Stomach (tissue), 9 donors: ENCODE measurements around the gene SI. TPM values are rescaled to one million over a fixed set of nuclear protein-coding genes. Genes with fewer than 3 reads are reported as not detected.
"Not testable (repeated sequence)": the region's sequence is repeated elsewhere in the genome, so short reads cannot be mapped to it uniquely, and the experiment has no call there.

ENCODE experiments used
- DNase-seq, 2 donors: peaks; one replicate each; pipeline versions ENCODE4 v3.0.0 to v3.0.0-alpha.2; 2013 to 2019
- H3K27ac ChIP-seq, 5 donors: fragments of 200-600 bp in 4 of 5; sonication (generic) in 4 of 5; one replicate each; pipeline ENCODE4 v1.5.1; 2013 to 2019; ENCODE audit warnings: mild to moderate bottlenecking in 1 of 5, moderate library complexity in 1 of 5
- H3K27me3 ChIP-seq, 3 donors: fragments of 200-600 bp; sonication (generic); one replicate each; pipeline ENCODE4 v1.5.1; 2017 to 2019; ENCODE audit warnings: mixed run types in 1 of 3
- H3K36me3 ChIP-seq, 4 donors: fragments of 200-600 bp; sonication (generic); 1 replicate in 3 of 4; 2 replicates in 1 of 4; pipeline ENCODE4 v1.5.1; 2016 to 2019
- H3K4me1 ChIP-seq, 4 donors: fragments of 200-600 bp; sonication (generic); one replicate each; pipeline ENCODE4 v1.5.1; 2016 to 2019
- H3K4me3 ChIP-seq, 4 donors: fragments of 200-600 bp; sonication (generic) in 3 of 4; one replicate each; pipeline ENCODE4 v1.5.1; 2016 to 2019; ENCODE audit warnings: mild to moderate bottlenecking in 1 of 4
- H3K9me3 ChIP-seq, 4 donors: fragments of 200-600 bp; sonication (generic); one replicate each; pipeline ENCODE4 v1.5.1; 2016 to 2019
- CTCF ChIP-seq, 7 experiments: fragments of 450-650 bp in 4 of 7; fragments of 200-600 bp in 3 of 7; sonication (generic) in 3 of 7; IDR thresholded peaks; one replicate each; pipeline ENCODE4 v1.5.1; 2016 to 2019; ENCODE audit warnings: antibody characterized with exemption in 7 of 7, control low read depth in 2 of 7, mild to moderate bottlenecking in 1 of 7
- EP300 ChIP-seq: sonication (generic); formaldehyde crosslinking; IDR thresholded peaks from one replicate; pipeline ENCODE4 v1.6.1; 2017; ENCODE audit warnings: antibody characterized with exemption
- POLR2A ChIP-seq, 4 donors: fragments of 450-650 bp; IDR thresholded peaks; one replicate each; pipeline ENCODE4 v1.6.1; 2016; ENCODE audit warnings: antibody characterized with exemption in 4 of 4, control low read depth in 2 of 4, mild to moderate bottlenecking in 1 of 4, moderate library complexity in 1 of 4
- POLR2AphosphoS5 ChIP-seq, 3 donors: sonication (generic); formaldehyde crosslinking; IDR thresholded peaks; one replicate each; pipeline ENCODE4 v1.6.1; 2016; ENCODE audit warnings: antibody characterized with exemption in 3 of 3
- WGBS, 5 donors: extraction: QIAGEN DNeasy Blood & Tissue Kit in 3 of 5; methylation state at CpG; one replicate each; pipeline versions ENCODE4 v1.1.5 to v1.1.7; 2013 to 2018; 5-methylcytosine and 5-hydroxymethylcytosine counted together
- intact Hi-C: fragments of 100-400 bp; cut with DNase I; formaldehyde crosslinking; loops from one replicate; pipeline ENCODE4 v1.15.1; 2023; ENCODE audit warnings: low total_unique reads
- polyA plus RNA-seq, 3 donors: library from polyadenylated mRNA; stranded (reverse); fragments of 200-250 nt; gene quantifications; one replicate each; pipeline ENCODE4 v1.2.3, GENCODE V29; 2013
- small RNA-seq, 4 donors: library from RNA; depleted of rRNA; stranded (forward); fragments of <200 nt; gene quantifications; one replicate each; pipeline ENCODE3, GENCODE V24; 2016
- total RNA-seq, 5 donors: library from RNA; depleted of rRNA; stranded (reverse); fragments of >200 nt; gene quantifications; one replicate each; pipeline versions ENCODE4 v1.1.0 to v1.2.3, GENCODE V29; 2014 to 2016
- donor health status: healthy with polysubstance abuse.
- donor health status: Bipolar disorder and iron deficiency.
- donor health status: healthy.

SI gene
- total and polyA plus RNA-seq, 8 donors: 1.2 to 17.4 TPM; not detected in 6

GRCh38 chr3:164952966-164953365 is 125.3 kb downstream of the SI start:
- WGBS, 5 donors: 79 to 85% (median 82%) methylated on average over 3 of the region's 3 CpGs
- no peak overlapping the region for H3K27ac ChIP-seq
- H3K36me3 ChIP-seq: no peaks in the 10 kb centered on the region
- intact Hi-C loops: no loop called here
- no peaks in the 10 kb centered on the region for H3K9me3 ChIP-seq
- no peaks in the 10 kb centered on the region for H3K4me1 ChIP-seq
- no peak for DNase-seq
- no peak for TF ChIP-seq CTCF (IDR thresholded peaks at IDR 0.05)
- no peak for TF ChIP-seq POLR2A (IDR thresholded peaks at IDR 0.05)
- TF ChIP-seq POLR2AphosphoS5 (IDR thresholded peaks at IDR 0.05): no peak
- TF ChIP-seq EP300: no peak
- no peak overlapping the region for H3K4me3 ChIP-seq
- no peaks in the 10 kb centered on the region for H3K27me3 ChIP-seq

GRCh38 chr3:164951403-164951802 is 126.9 kb downstream of the SI start:
- H3K4me1 ChIP-seq, H3K9me3 ChIP-seq, H3K27ac ChIP-seq, intact Hi-C loops, DNase-seq, H3K27me3 ChIP-seq, H3K36me3 ChIP-seq, H3K4me3 ChIP-seq: not testable (repeated sequence)
- 81 to 91% (median 84%) methylated on average over 7 of the region's 7 CpGs for WGBS, 5 donors

GRCh38 chr3:164940745-164941144 is 137.6 kb downstream of the SI start:
- Histone ChIP-seq H3K4me3 (no peak overlapping the region), H3K36me3 (no peaks in the 10 kb centered on the region), H3K9me3 (peaks cover 0 to 15% (median 9%) of the 10 kb centered on the region in 4 donors), H3K4me1 (no peaks in the 10 kb centered on the region), H3K27me3 (no peaks in the 10 kb centered on the region), H3K27ac (no peak overlapping the region)
- intact Hi-C loops: no loop called here
- 41 to 68% (median 47%) methylated on average over 1 of the region's 1 CpG for WGBS, 5 donors
- no peak for DNase-seq
- no peak for TF ChIP-seq POLR2AphosphoS5 (IDR thresholded peaks at IDR 0.05)
- no peak for TF ChIP-seq POLR2A (IDR thresholded peaks at IDR 0.05)
- no peak for TF ChIP-seq CTCF (IDR thresholded peaks at IDR 0.05)
- TF ChIP-seq EP300: no peak

- intact Hi-C loops: no loop called here
- TF ChIP-seq EP300: no peak
- no peak for TF ChIP-seq POLR2AphosphoS5 (IDR thresholded peaks at IDR 0.05)
- TF ChIP-seq POLR2A (IDR thresholded peaks at IDR 0.05): no peak
- no peak for TF ChIP-seq CTCF (IDR thresholded peaks at IDR 0.05)
- H3K9me3 ChIP-seq: peaks cover 0 to 12% (median 0%) of the 10 kb centered on the region in 4 donors
- 50 to 92% (median 70%) methylated on average over 2 of the region's 2 CpGs for WGBS, 5 donors
- H3K27ac ChIP-seq: no peak overlapping the region
- no peak overlapping the region for H3K4me3 ChIP-seq
- H3K27me3 ChIP-seq: no peaks in the 10 kb centered on the region
- DNase-seq: no peak
- H3K4me1 ChIP-seq: no peaks in the 10 kb centered on the region
- no peaks in the 10 kb centered on the region for H3K36me3 ChIP-seq
Observed at GRCh38 chr3:164929642-164930041, 148.7 kb downstream of the SI start.

Small RNAs within 50 kb of the gene (small RNA-seq; reads per million reads assigned to genes)
- 0 reads per million in 4 donors for gene RF00019

Other genes starting within 250 kb of the SI start
- gene SLITRK3, start 117.9 kb upstream of the SI start, total RNA-seq: 1 to 10 TPM in 1 of 5 donors, under 1 TPM in 1, not detected in 3; 0.72 to 2.6 TPM
- gene SLITRK3, start 117.9 kb upstream of the SI start, polyA plus RNA-seq: under 1 TPM in 2 of 3 donors, not detected in 1; 0.06 to 0.48 TPM